Glutamatergic neuron (in vitro differentiated cells): ENCODE measurements around the gene IGSF3. TPM values are rescaled to one million over a fixed set of nuclear protein-coding genes. Genes with fewer than 3 reads are reported as not detected.

Source experiments
- DNase-seq: peaks from one replicate; pipeline ENCODE4 v3.0.0; 2022
- H3K27ac Mint-ChIP-seq: one replicate; pipeline ENCODE4 v1.8.0; 2020; ENCODE audit warnings: mild to moderate bottlenecking, mixed read lengths, inconsistent platforms; ENCODE audit not compliant: unreplicated experiment
- H3K27me3 Mint-ChIP-seq: one replicate; pipeline ENCODE4 v1.8.0; 2020; ENCODE audit warnings: mild to moderate bottlenecking, moderate library complexity, mixed read lengths, inconsistent platforms; ENCODE audit not compliant: unreplicated experiment
- H3K36me3 Mint-ChIP-seq: one replicate; pipeline ENCODE4 v1.8.0; 2020; ENCODE audit warnings: mild to moderate bottlenecking, mixed read lengths, inconsistent platforms; ENCODE audit not compliant: unreplicated experiment
- H3K4me1 Mint-ChIP-seq: one replicate; pipeline ENCODE4 v1.8.0; 2020; ENCODE audit warnings: mild to moderate bottlenecking, low read depth, mixed read lengths, inconsistent platforms; ENCODE audit not compliant: unreplicated experiment
- H3K4me3 Mint-ChIP-seq: one replicate; pipeline ENCODE4 v1.8.0; 2020; ENCODE audit warnings: mild to moderate bottlenecking, mixed read lengths, inconsistent platforms; ENCODE audit not compliant: unreplicated experiment
- H3K9me3 Mint-ChIP-seq: one replicate; pipeline ENCODE4 v1.8.0; 2020; ENCODE audit warnings: mild to moderate bottlenecking, moderate library complexity, mixed read lengths, inconsistent platforms; ENCODE audit not compliant: unreplicated experiment
- total RNA-seq: library from RNA; stranded (reverse); fragmentation: NEBNext Ultra II Directional; extraction: Animal tissue kit (Norgen Biotek cat#: 25700); gene quantifications from one replicate; pipeline ENCODE4 v1.2.1, GENCODE V29; 2021; ENCODE audit not compliant: unreplicated experiment
- TF ChIP-seq, protein P1 (sequence below): fragments of 200-600 bp; sonication (generic); IDR thresholded peaks from one replicate; pipeline ENCODE4 v1.5.0; 2021; ENCODE audit not compliant: partially characterized antibody, unreplicated experiment

Gene IGSF3
- total RNA-seq, 1 donor from 2014 or later = 110 TPM

GRCh38 chr1:116537898-116538297 is 129.6 kb downstream of the IGSF3 start:
- peaks cover 26% of the 10 kb centered on the region for H3K4me1 Mint-ChIP-seq
- TF ChIP-seq, protein P1, sequence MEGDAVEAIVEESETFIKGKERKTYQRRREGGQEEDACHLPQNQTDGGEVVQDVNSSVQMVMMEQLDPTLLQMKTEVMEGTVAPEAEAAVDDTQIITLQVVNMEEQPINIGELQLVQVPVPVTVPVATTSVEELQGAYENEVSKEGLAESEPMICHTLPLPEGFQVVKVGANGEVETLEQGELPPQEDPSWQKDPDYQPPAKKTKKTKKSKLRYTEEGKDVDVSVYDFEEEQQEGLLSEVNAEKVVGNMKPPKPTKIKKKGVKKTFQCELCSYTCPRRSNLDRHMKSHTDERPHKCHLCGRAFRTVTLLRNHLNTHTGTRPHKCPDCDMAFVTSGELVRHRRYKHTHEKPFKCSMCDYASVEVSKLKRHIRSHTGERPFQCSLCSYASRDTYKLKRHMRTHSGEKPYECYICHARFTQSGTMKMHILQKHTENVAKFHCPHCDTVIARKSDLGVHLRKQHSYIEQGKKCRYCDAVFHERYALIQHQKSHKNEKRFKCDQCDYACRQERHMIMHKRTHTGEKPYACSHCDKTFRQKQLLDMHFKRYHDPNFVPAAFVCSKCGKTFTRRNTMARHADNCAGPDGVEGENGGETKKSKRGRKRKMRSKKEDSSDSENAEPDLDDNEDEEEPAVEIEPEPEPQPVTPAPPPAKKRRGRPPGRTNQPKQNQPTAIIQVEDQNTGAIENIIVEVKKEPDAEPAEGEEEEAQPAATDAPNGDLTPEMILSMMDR = no peak
- peaks cover 25% of the 10 kb centered on the region for H3K36me3 Mint-ChIP-seq
- peak overlapping the region; percentile 24 for H3K27ac Mint-ChIP-seq
- no peak overlapping the region for H3K4me3 Mint-ChIP-seq
- no peak for DNase-seq
- H3K27me3 Mint-ChIP-seq = peaks cover 3% of the 10 kb centered on the region
- H3K9me3 Mint-ChIP-seq = peaks cover 10% of the 10 kb centered on the region

DNA sequence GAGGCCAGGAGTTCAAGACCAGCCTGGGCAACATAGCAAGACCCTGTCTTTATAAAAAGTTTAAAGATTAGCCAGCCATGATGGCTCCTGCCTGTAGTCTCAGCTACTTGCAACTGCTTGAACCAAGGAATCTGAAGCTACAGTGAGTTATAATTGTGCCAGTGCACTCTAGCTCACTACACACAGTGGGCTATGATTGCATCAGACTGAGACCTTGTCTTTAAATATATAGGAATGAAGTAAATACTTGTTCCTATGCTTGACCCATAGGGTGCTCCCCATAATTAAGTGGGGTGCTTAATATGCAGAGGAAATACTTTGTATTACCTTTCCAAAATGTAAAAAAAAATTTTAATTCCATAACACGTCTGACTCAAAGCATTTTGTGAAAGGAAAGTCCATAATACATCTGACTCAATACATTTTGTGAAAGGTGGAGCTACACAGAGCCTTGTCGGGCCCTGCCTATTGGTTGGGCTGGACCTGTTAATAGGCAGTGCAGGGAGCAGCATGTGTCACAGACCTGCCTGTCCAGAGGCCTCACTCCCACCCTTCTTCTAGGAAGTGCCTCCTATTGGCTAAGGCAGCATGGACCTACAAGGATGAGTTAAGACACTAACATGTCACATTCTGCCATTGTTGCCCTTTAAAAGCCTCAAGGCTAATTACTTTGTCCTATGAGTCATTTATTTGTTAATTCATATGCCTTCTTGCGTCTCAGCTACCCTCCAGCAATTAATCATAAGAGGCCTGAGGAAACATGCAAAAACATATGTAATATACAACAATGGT is 130.3 kb downstream of the IGSF3 start:
- peaks cover 27% of the 10 kb centered on the region for H3K36me3 Mint-ChIP-seq
- H3K9me3 Mint-ChIP-seq = peaks cover 11% of the 10 kb centered on the region
- peaks cover 3% of the 10 kb centered on the region for H3K27me3 Mint-ChIP-seq
- H3K27ac Mint-ChIP-seq = no peak overlapping the region
- peaks cover 26% of the 10 kb centered on the region for H3K4me1 Mint-ChIP-seq
- no peak overlapping the region for H3K4me3 Mint-ChIP-seq
- no peak for DNase-seq
- TF ChIP-seq, protein P1 = no peak

DNA sequence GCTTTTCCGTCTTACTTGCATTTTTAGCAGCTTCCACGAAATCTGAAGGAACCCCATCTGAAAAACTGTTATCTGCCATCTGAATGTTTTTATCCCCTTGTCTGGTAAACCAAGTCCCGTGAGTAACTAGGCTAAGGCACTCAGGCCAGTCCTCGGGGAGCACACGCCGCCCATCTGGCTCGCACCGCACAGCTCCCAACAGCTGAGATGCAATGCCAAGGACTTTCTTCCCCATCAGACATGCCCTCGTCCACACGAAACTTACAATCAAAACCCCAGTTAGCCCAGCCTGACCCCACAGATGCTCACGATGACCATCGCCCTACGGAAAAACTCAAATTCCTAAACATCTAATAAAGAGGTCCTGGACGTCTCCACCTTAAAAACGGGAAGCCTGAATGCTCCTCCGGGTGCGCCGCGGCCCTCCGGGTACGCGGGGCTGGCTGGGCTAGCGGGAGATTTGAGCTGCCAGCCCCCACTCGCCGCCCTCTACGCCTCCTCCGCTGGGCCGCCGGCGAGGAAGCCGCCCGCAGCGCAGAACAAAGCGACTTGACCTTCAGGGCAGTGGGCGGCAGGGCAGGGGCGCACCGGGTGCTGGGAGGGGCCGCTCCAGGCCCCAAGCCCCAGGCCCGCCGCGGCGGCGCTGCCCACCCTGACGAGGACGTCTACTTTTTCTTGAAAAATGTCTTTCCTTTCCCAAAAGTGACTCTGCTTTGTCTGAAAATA is 133.4 kb downstream of the IGSF3 start:
- no peak for DNase-seq
- H3K4me3 Mint-ChIP-seq = no peak overlapping the region
- H3K27ac Mint-ChIP-seq = no peak overlapping the region
- peaks cover 22% of the 10 kb centered on the region for H3K4me1 Mint-ChIP-seq
- peaks cover 11% of the 10 kb centered on the region for H3K9me3 Mint-ChIP-seq
- TF ChIP-seq, protein P1 = no peak
- H3K27me3 Mint-ChIP-seq = peaks cover 3% of the 10 kb centered on the region
- peaks cover 22% of the 10 kb centered on the region for H3K36me3 Mint-ChIP-seq

- Mint-ChIP-seq H3K27me3 (peaks cover under 1% of the 10 kb centered on the region), H3K4me1 (peaks cover 15% of the 10 kb centered on the region), H3K27ac (no peak overlapping the region), H3K9me3 (peaks cover 8% of the 10 kb centered on the region), H3K4me3 (no peak overlapping the region), H3K36me3 (peaks cover 22% of the 10 kb centered on the region)
- TF ChIP-seq, protein P1 = no peak
- no peak for DNase-seq
Observed at GRCh38 chr1:116533429-116533820, 134.1 kb downstream of the IGSF3 start.
